HG02840 (cell line): ENCODE results near the gene GAD2.

Experiments used
- ATAC-seq: cut with Tn5 transposase; IDR thresholded peaks from one replicate; pipeline ENCODE4 v1.9.1; 2021; ENCODE audit warnings: mild to moderate bottlenecking, moderate library complexity, moderate number of reproducible peaks; ENCODE audit not compliant: unreplicated experiment, low FRiP score

The GAD2 gene

DNA sequence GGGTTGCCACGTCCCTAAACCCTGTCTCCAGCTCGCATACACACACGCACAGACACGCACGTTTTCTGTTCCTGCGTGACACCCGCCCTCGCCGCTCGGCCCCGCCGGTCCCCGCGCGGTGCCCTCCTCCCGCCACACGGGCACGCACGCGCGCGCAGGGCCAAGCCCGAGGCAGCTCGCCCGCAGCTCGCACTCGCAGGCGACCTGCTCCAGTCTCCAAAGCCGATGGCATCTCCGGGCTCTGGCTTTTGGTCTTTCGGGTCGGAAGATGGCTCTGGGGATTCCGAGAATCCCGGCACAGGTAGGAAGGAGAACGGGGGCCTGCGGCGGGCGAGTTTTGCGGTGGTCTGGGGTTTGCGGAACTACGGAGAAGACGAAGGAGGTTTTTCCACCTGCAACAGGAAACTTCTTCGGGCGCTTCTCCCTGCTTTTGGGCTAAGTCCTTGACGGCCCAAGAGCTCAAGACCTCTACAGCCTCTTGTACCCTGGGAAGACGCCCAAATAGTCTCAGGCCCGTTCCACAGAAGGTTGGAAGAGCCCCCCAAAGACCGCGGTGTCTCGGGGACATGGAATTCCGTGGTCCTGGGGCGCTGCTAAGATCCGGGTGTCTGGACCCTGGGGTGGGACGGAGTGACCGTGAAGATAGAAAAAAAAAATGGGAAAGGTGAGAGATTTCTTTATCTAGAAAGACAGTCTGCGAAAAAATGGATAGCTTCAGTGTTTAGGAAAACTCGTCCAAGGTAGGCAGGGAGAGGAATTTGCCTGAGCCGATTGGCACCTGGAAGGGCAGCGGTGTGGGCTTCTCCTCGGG lies at the start of gene GAD2:
TSS of gene GAD2 (plus strand) at position 190 of the 811 bp plus-strand sequence. CDS start at position 226, 36 bp downstream.
- ATAC-seq: no peak

GRCh38 chr10:26169466-26169865 lies 47.1 kb upstream of the GAD2 start:
- no peak for ATAC-seq

DNA sequence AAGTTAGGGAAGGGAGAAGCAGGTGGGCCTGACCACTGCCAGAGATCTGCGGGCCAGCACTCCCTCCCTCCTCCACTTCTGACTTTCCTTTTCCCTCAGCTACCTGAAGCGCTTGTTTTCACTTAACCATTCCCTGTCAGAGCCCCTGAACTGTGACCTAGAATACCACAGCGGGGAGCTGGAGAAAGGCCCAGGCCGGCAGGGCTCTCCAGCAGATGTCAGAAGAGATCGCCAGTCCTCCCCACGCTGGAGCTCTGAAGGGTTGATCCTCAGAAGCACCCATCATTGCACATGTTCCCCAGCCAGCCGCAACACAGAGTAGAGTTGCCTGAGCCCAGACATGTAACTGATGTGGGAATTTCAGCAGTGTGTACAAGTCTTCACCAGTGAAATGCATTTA lies 44.4 kb upstream of the GAD2 start:
- no peak for ATAC-seq

- ATAC-seq: no peak
Observed at GRCh38 chr10:26173837-26174236, 42.7 kb upstream of the GAD2 start.

DNA sequence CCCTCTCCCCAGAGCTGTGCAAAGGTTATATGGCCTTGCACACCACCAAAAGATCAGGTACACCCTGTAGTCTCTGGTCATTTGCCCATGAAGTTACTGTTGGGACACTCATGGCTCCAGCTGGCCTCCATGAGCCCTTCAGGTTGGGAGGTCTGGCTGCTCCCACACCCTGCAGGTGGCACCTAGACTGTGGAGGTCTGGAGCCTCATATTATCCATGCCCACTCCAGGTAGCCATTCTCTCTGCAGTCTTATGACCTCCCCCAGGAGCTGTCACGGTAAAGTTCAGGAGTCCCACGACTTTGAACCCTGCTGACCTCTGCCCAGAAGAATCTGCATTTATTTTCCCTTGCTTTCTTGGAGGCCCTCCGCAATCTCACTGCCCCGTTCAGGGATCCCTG lies 39.2 kb upstream of the GAD2 start:
- ATAC-seq: no peak

GRCh38 chr10:26194275-26194674 lies 22.3 kb upstream of the GAD2 start:
- ATAC-seq: no peak

- no peak for ATAC-seq
Observed at GRCh38 chr10:26197248-26197647, 19.3 kb upstream of the GAD2 start.

DNA sequence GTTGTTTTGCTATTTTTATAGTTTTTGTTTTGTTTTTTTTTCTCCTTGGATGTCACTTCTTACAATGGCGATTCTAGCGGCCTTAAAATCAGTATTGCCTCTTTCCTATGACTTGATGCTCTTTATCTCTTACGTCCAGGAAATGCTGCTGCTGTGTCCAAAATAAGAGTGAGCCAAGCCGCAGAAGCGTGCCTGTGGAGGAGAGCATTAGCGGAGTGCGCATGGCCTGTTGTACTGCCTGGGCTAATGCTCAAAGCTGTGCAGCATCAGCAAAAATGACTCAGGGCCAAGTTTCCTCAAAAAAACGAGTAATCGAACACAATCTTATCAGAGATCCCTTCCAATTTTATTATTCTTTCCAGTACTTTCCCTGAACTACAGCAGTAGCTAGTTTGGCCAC lies 18.5 kb upstream of the GAD2 start:
- ATAC-seq: no peak

DNA sequence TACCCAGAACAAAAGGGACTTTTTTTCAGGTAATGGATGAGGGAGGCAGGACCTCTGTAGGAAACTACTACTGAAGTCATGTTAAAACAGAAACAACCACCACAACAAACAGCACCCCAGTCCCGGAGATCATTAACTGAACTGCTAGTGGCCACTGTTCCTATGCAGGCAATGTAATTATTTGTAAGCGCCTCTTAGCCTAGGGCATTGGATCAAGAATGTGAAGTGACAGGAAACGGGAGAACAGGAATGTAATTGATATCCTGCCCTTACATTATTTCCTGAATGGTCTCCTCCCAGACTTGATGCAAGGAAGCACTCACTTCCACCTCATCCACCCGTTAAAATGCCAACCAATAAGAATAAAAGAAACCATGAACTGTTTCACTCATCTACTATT lies 16.7 kb upstream of the GAD2 start:
- ATAC-seq: no peak

GRCh38 chr10:26205223-26205622 lies 11.4 kb upstream of the GAD2 start:
- ATAC-seq: no peak

- no peak for ATAC-seq
Observed at GRCh38 chr10:26211781-26212444, 4.7 kb upstream of the GAD2 start.

DNA sequence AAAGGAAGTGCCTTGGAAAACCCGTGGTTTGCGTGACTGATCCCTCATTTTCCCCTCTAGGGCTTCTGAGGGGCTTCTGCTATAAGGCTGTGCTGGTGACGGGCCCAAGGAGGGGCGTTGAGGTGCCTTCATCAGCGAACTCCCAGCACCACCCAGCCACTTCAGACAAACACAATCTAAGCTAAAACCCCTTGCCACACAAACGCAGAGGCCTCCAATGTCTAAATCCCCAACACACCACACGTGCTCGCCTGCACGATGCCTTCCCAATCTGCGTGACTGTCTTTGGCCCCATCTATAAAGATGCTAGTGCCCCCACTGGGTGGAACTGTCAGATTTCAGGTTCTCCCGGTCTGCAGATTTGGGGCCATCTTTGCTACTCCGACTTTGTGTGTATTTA lies 4.1 kb upstream of the GAD2 start:
- no peak for ATAC-seq

- no peak for ATAC-seq
Observed at GRCh38 chr10:26213157-26213800, 3.3 kb upstream of the GAD2 start.

DNA sequence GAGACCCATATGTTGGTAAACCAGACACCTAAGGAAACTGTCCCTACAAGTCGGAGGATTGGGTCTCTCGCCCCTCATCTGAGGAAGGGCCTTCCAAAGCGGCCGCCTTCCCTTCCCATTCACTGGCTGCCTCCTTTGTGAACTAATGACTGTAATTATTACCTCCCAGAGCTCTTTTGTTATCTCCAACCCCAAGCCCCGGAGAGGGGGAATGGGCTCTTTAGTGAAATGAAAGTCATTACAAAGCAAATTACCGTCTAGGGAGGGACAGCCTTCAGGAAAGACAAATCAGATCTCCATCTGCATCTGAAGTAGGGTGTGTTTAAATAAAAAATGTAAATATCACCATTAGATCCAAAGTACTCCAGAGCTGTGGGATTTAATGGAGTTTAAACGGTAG lies 2.6 kb upstream of the GAD2 start:
- ATAC-seq: no peak

GRCh38 chr10:26214551-26215395 lies 1.8 kb upstream of the GAD2 start:
- no peak for ATAC-seq

GRCh38 chr10:26215396-26215934 lies 1.1 kb upstream of the GAD2 start:
- no peak for ATAC-seq

GRCh38 chr10:26215935-26216584 lies 514 bp upstream of the GAD2 start:
- ATAC-seq: no peak

DNA sequence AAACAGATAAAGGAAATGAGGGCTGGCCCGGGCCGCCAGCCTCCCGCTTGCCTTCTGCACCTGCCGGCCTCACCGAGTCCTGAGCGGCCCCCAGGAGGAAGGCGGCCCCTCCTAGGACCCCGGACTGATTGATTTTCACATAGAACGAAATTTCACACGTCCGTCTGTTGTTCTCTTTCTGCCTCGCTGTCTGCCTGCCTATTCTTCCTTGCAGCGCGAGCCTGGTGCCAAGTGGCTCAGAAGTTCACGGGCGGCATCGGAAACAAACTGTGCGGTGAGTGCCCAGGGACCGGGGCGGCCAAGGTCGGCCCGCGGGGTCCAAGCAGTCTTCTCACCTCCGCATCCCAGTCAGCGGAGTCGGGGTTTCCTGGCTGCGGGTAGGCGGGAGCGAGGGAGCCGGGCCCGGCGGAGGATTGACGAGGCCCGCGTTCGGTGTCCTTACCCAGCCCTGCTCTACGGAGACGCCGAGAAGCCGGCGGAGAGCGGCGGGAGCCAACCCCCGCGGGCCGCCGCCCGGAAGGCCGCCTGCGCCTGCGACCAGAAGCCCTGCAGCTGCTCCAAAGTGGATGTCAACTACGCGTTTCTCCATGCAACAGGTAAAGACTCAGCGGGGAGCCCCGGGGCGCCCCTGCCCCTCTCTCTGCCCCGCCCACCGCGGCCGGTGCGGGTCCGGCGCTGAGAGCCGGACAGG lies 967 bp downstream of the GAD2 start:
- ATAC-seq: no peak

DNA sequence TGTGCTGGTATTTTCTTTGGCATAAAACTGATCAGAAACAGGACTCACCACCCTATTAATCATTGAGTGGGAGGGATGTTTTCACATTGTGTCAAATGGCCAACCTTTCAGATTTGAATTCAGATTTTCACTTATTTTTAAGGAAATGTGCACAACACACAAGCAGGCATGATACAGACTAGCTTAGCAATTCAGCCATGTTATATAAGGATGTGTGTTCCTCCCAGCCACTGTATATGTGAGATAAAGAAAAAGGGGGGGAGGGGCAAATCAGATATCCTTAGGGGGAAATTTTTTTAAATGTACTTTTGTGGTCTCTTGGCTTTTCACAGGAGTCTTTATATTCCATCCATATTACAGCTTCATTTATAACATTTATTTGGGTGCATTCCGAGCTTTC lies 3.1 kb downstream of the GAD2 start:
- no peak for ATAC-seq
